HFF-Myc (cell line): Measurements from ENCODE around the gene LMF2.
A peak's percentile ranks its signal among the peaks of the same experiment; 100 is the strongest.

Source experiments
- DNase-seq: peaks from one replicate; pipeline ENCODE4 v3.0.0-alpha.2; 2011; ENCODE audit warnings: low read depth; ENCODE audit errors: extremely low read depth
- H3K4me3 ChIP-seq: replicated peaks from 2 replicates; pipeline ENCODE4 v1.5.1; 2011; ENCODE audit warnings: low read depth, mild to moderate bottlenecking, control low read depth, low read length
- CTCF ChIP-seq: IDR thresholded peaks from 2 replicates; pipeline ENCODE4 v1.5.1; 2012; ENCODE audit warnings: mild to moderate bottlenecking, low read depth, low read length, control low read depth; ENCODE audit errors: missing control alignments

The LMF2 gene

GRCh38 chr22:50507421-50507990, at the start of gene LMF2:
TSS of gene LMF2 (minus strand) at chr22:50507702. CDS start at chr22:50507675, 27 bp downstream.
- peak within 1 kb of the TSS; percentile 87 for H3K4me3 ChIP-seq
- TF ChIP-seq CTCF, result no peak
- DNase-seq, result no peak

GRCh38 chr22:50556703-50557102, 49.2 kb upstream of the LMF2 start:
- DNase-seq, result no peak
- TF ChIP-seq CTCF, result no peak
- H3K4me3 ChIP-seq, result no peak overlapping the region

GRCh38 chr22:50553310-50553709, 45.8 kb upstream of the LMF2 start:
- H3K4me3 ChIP-seq, result no peak overlapping the region
- no peak for TF ChIP-seq CTCF
- DNase-seq, result no peak

- no peak for DNase-seq
These were observed 43.8 kb upstream of the LMF2 start for GRCh38 chr22:50551160-50551752.

GRCh38 chr22:50550395-50550794, 42.9 kb upstream of the LMF2 start:
- no peak overlapping the region for H3K4me3 ChIP-seq
- DNase-seq, result no peak
- no peak for TF ChIP-seq CTCF

More at GRCh38 chr22:50551160-50551752, 43.8 kb upstream of the LMF2 start:
- no peak overlapping the region for H3K4me3 ChIP-seq
- TF ChIP-seq CTCF, result no peak

- H3K4me3 ChIP-seq, result no peak overlapping the region
- DNase-seq, result no peak
- TF ChIP-seq CTCF, result no peak
These were observed 41.7 kb upstream of the LMF2 start for GRCh38 chr22:50548921-50549790.
